Measurements from ENCODE around the gene RAD51B.

RAD51B gene

GRCh38 chr14:68191567-68192321, 372.2 kb downstream of the RAD51B start (continued):
- TF ChIP-seq, protein P1, sequence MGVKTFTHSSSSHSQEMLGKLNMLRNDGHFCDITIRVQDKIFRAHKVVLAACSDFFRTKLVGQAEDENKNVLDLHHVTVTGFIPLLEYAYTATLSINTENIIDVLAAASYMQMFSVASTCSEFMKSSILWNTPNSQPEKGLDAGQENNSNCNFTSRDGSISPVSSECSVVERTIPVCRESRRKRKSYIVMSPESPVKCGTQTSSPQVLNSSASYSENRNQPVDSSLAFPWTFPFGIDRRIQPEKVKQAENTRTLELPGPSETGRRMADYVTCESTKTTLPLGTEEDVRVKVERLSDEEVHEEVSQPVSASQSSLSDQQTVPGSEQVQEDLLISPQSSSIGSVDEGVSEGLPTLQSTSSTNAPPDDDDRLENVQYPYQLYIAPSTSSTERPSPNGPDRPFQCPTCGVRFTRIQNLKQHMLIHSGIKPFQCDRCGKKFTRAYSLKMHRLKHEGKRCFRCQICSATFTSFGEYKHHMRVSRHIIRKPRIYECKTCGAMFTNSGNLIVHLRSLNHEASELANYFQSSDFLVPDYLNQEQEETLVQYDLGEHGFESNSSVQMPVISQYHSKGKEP (tag by site-specific recombination; IDR thresholded peaks at IDR 0.05), result peak; percentile 52
- TF ChIP-seq BCL6B (tag by site-specific recombination; IDR thresholded peaks at IDR 0.05), result peak; percentile 62
- TF ChIP-seq IKZF3 (tag by site-specific recombination; IDR thresholded peaks at IDR 0.05), result 0 out of 2 replicates have a peak, but pooled peaks have one; percentile 9
- peak; percentile 93 for TF ChIP-seq PRDM6 (tag by site-specific recombination; IDR thresholded peaks at IDR 0.05)
- TF ChIP-seq ZNF350 (tag by site-specific recombination; IDR thresholded peaks at IDR 0.05), result 0 out of 2 replicates have a peak, but pooled peaks have one; percentile 12
- TF ChIP-seq PRDM4 (tag by site-specific recombination; IDR thresholded peaks at IDR 0.05), result 0 out of 2 replicates have a peak, but pooled peaks have one; percentile 3
- 0 out of 2 replicates have a peak, but pooled peaks have one; percentile 16 for TF ChIP-seq ZNF843 (tag by site-specific recombination; IDR thresholded peaks at IDR 0.05)
- no peak for TF ChIP-seq ZBTB21 (tag by site-specific recombination; IDR thresholded peaks at IDR 0.05)
- TF ChIP-seq ZSCAN16 (tag by site-specific recombination; IDR thresholded peaks at IDR 0.05), result no peak

DNA sequence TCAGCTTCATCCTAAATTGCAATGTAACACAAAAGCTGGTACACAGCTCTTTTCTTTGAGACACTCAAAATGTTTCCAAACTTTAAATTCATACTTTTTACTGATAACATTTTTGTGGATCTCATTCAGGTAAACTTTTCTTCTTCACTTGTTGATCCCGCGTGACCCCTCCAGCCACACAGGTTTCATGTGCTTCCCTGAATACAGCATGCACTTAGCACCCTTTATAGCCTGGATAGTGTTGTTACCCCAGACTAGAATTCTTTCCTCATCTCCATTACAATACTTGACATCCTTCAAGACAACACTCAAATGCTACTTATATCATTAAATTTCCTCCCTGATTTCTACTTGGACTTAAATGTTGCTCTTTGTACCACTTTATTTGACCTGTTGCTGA, 373.4 kb downstream of the RAD51B start:
- 0 out of 2 replicates have a peak, but pooled peaks have one; percentile 37 for TF ChIP-seq SCRT2 (tag by site-specific recombination; IDR thresholded peaks at IDR 0.05)
- TF ChIP-seq, protein P2, sequence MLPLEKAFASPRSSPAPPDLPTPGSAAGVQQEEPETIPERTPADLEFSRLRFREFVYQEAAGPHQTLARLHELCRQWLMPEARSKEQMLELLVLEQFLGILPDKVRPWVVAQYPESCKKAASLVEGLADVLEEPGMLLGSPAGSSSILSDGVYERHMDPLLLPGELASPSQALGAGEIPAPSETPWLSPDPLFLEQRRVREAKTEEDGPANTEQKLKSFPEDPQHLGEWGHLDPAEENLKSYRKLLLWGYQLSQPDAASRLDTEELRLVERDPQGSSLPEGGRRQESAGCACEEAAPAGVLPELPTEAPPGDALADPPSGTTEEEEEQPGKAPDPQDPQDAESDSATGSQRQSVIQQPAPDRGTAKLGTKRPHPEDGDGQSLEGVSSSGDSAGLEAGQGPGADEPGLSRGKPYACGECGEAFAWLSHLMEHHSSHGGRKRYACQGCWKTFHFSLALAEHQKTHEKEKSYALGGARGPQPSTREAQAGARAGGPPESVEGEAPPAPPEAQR (tag by site-specific recombination; IDR thresholded peaks at IDR 0.05), result no peak
- no peak for TF ChIP-seq ZNF202 (tag by site-specific recombination; IDR thresholded peaks at IDR 0.05; ENCODE audit: borderline replicate concordance)
- TF ChIP-seq ZNF302 (tag by site-specific recombination; IDR thresholded peaks at IDR 0.05; ENCODE audit: low read depth), result no peak
- no peak for TF ChIP-seq MYNN (tag by site-specific recombination; IDR thresholded peaks at IDR 0.05; ENCODE audit: borderline replicate concordance)
- no peak for TF ChIP-seq ZNF18 (tag by site-specific recombination; IDR thresholded peaks at IDR 0.05)
- TF ChIP-seq ZBTB48 (tag by site-specific recombination; IDR thresholded peaks at IDR 0.05), result no peak
- Histone ChIP-seq H3K27ac (ENCODE audit: extremely low read depth, low read depth, low read length) (peak overlapping the region; percentile 85), H3K4me1 (ENCODE audit: control insufficient read depth, insufficient read depth, low read length) (peaks cover 42% of the 10 kb centered on the region), H3K36me3 (ENCODE audit: control insufficient read depth in 2 of 2, insufficient read depth in 1 of 2, low read length in 2 of 2) (no peaks in the 10 kb centered on the region), H3K9me3 (ENCODE audit: control insufficient read depth, insufficient read depth, low read depth, low read length) (no peaks in the 10 kb centered on the region), H3K4me3 (ENCODE audit: low read depth, low read length) (no peak overlapping the region)
- ChIA-PET CTCF (no interaction called here), POLR2A (no interaction called here)

Data from HEK293 (cell line).